Breast epithelium (tissue), 4 donors: Measurements from ENCODE around the gene PRKCI. TPM values are rescaled to one million over a fixed set of nuclear protein-coding genes. Genes with fewer than 3 reads are reported as not detected.

ENCODE experiments used
- DNase-seq, 2 donors: peaks; one replicate each; pipeline ENCODE4 v3.0.0-alpha.2; 2019; ENCODE audit warnings: low spot score in 2 of 2
- H3K27ac ChIP-seq, 2 donors: fragments of 200-600 bp; sonication (generic) in 1 of 2; one replicate each; pipeline ENCODE4 v1.5.1; 2016 to 2019; ENCODE audit warnings: mild to moderate bottlenecking in 1 of 2
- H3K27me3 ChIP-seq, 2 donors: fragments of 200-600 bp; sonication (generic) in 1 of 2; one replicate each; pipeline versions ENCODE4 v1.5.1 to v1.6.0; 2017 to 2019; ENCODE audit warnings: control low read depth in 1 of 2, mild to moderate bottlenecking in 1 of 2
- H3K36me3 ChIP-seq: fragments of 200-600 bp; one replicate; pipeline ENCODE4 v1.5.1; 2019
- H3K4me1 ChIP-seq, 2 donors: fragments of 200-600 bp; sonication (generic); one replicate each; pipeline ENCODE4 v1.5.1; 2016 to 2019; ENCODE audit warnings: control low read depth in 1 of 2
- H3K4me3 ChIP-seq, 3 donors: fragments of 200-600 bp; sonication (generic); 1 replicate in 2 of 3; 2 replicates in 1 of 3; pipeline ENCODE4 v1.5.1; 2016 to 2019; ENCODE audit warnings: mild to moderate bottlenecking in 3 of 3, moderate library complexity in 2 of 3
- H3K9me3 ChIP-seq, 2 donors: fragments of 200-600 bp; sonication (generic) in 1 of 2; one replicate each; pipeline ENCODE4 v1.5.1; 2016 to 2019; ENCODE audit warnings: control low read depth in 1 of 2
- CTCF ChIP-seq, 3 donors: fragments of 450-650 bp; IDR thresholded peaks; one replicate each; pipeline ENCODE4 v1.5.1; 2016 to 2017; ENCODE audit warnings: antibody characterized with exemption in 3 of 3, mild to moderate bottlenecking in 3 of 3, moderate library complexity in 3 of 3
- POLR2A ChIP-seq: fragments of 450-650 bp; IDR thresholded peaks from one replicate; pipeline ENCODE4 v1.6.1; 2016; ENCODE audit warnings: antibody characterized with exemption, mild to moderate bottlenecking, moderate library complexity
- POLR2AphosphoS5 ChIP-seq, 3 donors: sonication (generic); formaldehyde crosslinking; IDR thresholded peaks; one replicate each; pipeline ENCODE4 v1.6.1; 2017; ENCODE audit warnings: antibody characterized with exemption in 3 of 3
- intact Hi-C: fragments of 100-400 bp; cut with DNase I; formaldehyde crosslinking; loops from one replicate; pipeline ENCODE4 v1.15.1; 2023; ENCODE audit warnings: low total_unique reads
- total RNA-seq, 3 donors: library from RNA; depleted of rRNA; stranded (reverse); fragments of >200 nt; gene quantifications; one replicate each; pipeline ENCODE4 v1.1.0, GENCODE V29; 2016

The PRKCI gene
- total RNA-seq, 3 donors from 2014 or later = 19.4 to 68.3 (median 61.9) TPM

- Histone ChIP-seq H3K9me3 (no peaks in the 10 kb centered on the region), H3K27me3 (no peaks in the 10 kb centered on the region), H3K36me3 (no peaks in the 10 kb centered on the region), H3K4me3 (no peak overlapping the region), H3K4me1 (no peaks in the 10 kb centered on the region), H3K27ac (no peak overlapping the region)
- TF ChIP-seq CTCF (IDR thresholded peaks at IDR 0.05) = no peak
- no peak for TF ChIP-seq POLR2A
- no peak for TF ChIP-seq POLR2AphosphoS5 (IDR thresholded peaks at IDR 0.05)
- no peak for DNase-seq
- intact Hi-C loops = no loop called here
Measured at GRCh38 chr3:170306015-170306414, 83.8 kb downstream of the PRKCI start.

GRCh38 chr3:170307671-170308405 lies 85.6 kb downstream of the PRKCI start:
- Histone ChIP-seq H3K27me3 (no peaks in the 10 kb centered on the region), H3K27ac (no peak overlapping the region)
- intact Hi-C loops = no loop called here

GRCh38 chr3:170309046-170309445 lies 86.8 kb downstream of the PRKCI start:
- TF ChIP-seq POLR2A (no peak), POLR2AphosphoS5 (IDR thresholded peaks at IDR 0.05) (no peak), CTCF (IDR thresholded peaks at IDR 0.05) (no peak)
- H3K27ac ChIP-seq = no peak overlapping the region
- H3K4me3 ChIP-seq = no peak overlapping the region
- no peak for DNase-seq
- intact Hi-C loops = no loop called here
- H3K4me1 ChIP-seq = no peaks in the 10 kb centered on the region
- no peaks in the 10 kb centered on the region for H3K36me3 ChIP-seq
- H3K27me3 ChIP-seq = no peaks in the 10 kb centered on the region
- H3K9me3 ChIP-seq = no peaks in the 10 kb centered on the region

More at GRCh38 chr3:170307671-170308405, 85.6 kb downstream of the PRKCI start:
- TF ChIP-seq POLR2A (no peak), CTCF (IDR thresholded peaks at IDR 0.05) (no peak), POLR2AphosphoS5 (IDR thresholded peaks at IDR 0.05) (no peak)
- H3K36me3 ChIP-seq = no peaks in the 10 kb centered on the region
- no peak for DNase-seq
- H3K4me3 ChIP-seq = no peak overlapping the region
- H3K4me1 ChIP-seq = no peaks in the 10 kb centered on the region
- H3K9me3 ChIP-seq = no peaks in the 10 kb centered on the region

DNA sequence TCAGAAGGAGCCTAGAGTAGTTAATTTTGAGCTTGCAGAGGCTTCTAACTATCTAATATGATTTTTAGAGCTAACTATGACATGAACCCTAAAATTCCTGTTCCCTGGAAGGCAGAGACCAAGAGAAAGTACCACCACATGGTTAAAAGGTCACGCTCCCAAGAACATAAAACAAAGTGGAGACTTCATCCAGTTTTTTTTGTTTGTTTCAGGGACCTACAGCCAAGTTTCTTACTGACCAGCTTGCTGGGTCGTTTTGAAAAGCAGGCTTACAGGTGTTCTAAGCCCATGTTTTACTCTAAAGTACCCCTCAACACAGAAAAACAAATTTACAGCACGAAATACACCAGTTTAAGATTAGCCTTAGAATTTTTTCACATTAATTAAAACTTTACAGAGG lies 95.7 kb downstream of the PRKCI start:
- no peak for TF ChIP-seq POLR2AphosphoS5 (IDR thresholded peaks at IDR 0.05)
- TF ChIP-seq POLR2A = no peak
- Histone ChIP-seq H3K4me3 (no peak overlapping the region), H3K27ac (no peak overlapping the region), H3K9me3 (no peaks in the 10 kb centered on the region), H3K36me3 (no peaks in the 10 kb centered on the region), H3K4me1 (no peaks in the 10 kb centered on the region), H3K27me3 (no peaks in the 10 kb centered on the region)
- intact Hi-C loops = loop anchor here (2.0 kb wide), 1 partner anchor 15 kb away; no protein-coding TSS in a partner anchor
- no peak for DNase-seq

DNA sequence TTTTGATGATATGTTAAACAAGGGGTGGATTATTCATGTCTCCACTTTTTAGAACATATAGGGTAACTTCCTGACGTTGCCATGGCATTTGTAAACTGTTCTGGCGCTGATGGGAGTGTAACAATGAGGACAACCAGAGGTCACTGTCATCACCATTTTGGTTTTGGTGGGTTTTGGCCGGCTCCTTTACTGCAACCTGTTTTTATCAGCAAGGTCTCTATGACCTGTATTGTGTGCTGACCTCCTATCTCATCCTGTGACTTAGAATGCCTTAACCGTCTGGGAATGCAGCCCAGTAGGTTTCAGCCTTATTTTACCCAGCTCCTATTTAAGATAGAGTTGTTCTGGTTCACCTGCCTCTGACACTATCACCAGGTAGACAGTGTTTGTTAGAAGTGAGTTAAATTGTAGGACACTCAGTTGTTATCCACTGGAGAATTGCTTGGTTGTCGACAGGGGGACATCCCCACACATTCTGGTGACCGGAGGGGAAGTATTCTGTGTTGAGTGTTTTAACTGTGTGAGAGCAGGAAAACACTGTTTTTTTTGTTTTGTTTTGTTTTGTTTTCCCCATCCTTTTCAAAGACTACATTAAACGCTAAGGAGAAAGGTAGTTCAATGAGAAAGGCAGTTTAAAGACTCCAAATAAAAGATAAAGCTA lies 98.4 kb downstream of the PRKCI start:
- no peaks in the 10 kb centered on the region for H3K36me3 ChIP-seq
- H3K4me1 ChIP-seq = no peaks in the 10 kb centered on the region
- H3K9me3 ChIP-seq = no peaks in the 10 kb centered on the region
- peak overlapping the region in 1 of 2 donors; percentile 30 for H3K27ac ChIP-seq
- intact Hi-C loops = no loop called here
- TF ChIP-seq CTCF (IDR thresholded peaks at IDR 0.05) (no peak), POLR2A (no peak), POLR2AphosphoS5 (IDR thresholded peaks at IDR 0.05) (no peak)
- no peaks in the 10 kb centered on the region for H3K27me3 ChIP-seq
- DNase-seq = no peak
- no peak overlapping the region for H3K4me3 ChIP-seq
